Activated CD4-positive, alpha-beta memory T cell treated with anti-CD3 and anti-CD28 coated beads for 36 hours (primary cell): ENCODE measurements around the gene OR2G6. TPM values are rescaled to one million over a fixed set of nuclear protein-coding genes. Genes with fewer than 3 reads are reported as not detected.
"Not testable (repeated sequence)": the region's sequence is repeated elsewhere in the genome, so short reads cannot be mapped to it uniquely, and the experiment has no call there.

ENCODE experiments used
- CTCF ChIA-PET: fragments of 350-600 bp; sonication (Branson Sonifier 250); formaldehyde crosslinking; loops from one replicate; lab custom pipeline; 2021; ENCODE audit warnings: antibody characterized with exemption, inconsistent platforms; lab: Charles Lee
- POLR2A ChIA-PET: fragments of 350-600 bp; sonication (Branson Sonifier 250); formaldehyde crosslinking; loops from one replicate; lab custom pipeline; 2021; ENCODE audit warnings: antibody characterized with exemption; lab: Charles Lee
- DNase-seq: peaks from one replicate; pipeline ENCODE4 v3.0.0-alpha.2; 2020
- H3K27ac Mint-ChIP-seq: one replicate; pipeline ENCODE4 v1.8.0; 2021; ENCODE audit warnings: mixed read lengths
- H3K27me3 Mint-ChIP-seq: one replicate; pipeline ENCODE4 v1.8.0; 2021; ENCODE audit warnings: mixed read lengths
- H3K36me3 Mint-ChIP-seq: one replicate; pipeline ENCODE4 v1.8.0; 2021; ENCODE audit warnings: mixed read lengths
- H3K4me1 Mint-ChIP-seq: one replicate; pipeline ENCODE4 v1.8.0; 2021; ENCODE audit warnings: low read depth, mixed read lengths
- H3K4me3 Mint-ChIP-seq: one replicate; pipeline ENCODE4 v1.8.0; 2021; ENCODE audit warnings: mild to moderate bottlenecking, mixed read lengths
- H3K9me3 Mint-ChIP-seq: one replicate; pipeline ENCODE4 v1.8.0; 2021; ENCODE audit warnings: mixed read lengths
- intact Hi-C: fragments of 100-400 bp; cut with micrococcal nuclease; formaldehyde crosslinking; loops from one replicate; pipeline ENCODE4 v1.15.1; 2023
- total RNA-seq, 2 experiments: library from RNA; stranded (reverse); gene quantifications; one replicate each; pipeline ENCODE4 v1.2.3, GENCODE V29; 2021

OR2G6 gene
- not detected for total RNA-seq

DNA sequence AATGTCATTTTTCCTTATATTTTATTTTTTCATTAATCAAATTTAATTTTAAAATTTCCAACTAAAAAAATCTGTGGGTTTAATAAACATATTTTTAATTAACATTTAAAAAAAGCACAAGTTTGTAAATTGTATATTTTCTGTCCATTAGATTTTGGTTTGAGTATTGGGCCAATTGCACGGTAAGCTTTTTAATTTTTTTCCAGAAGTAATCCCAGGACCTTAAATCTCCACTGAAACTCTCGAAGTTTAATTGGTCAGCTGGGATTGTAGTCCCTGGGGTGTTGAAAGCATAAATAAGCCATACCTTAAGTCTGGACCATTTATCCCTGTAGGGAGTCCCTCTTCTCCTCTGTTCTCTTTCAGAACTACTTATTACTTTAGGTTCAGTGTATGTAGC, at the start of gene OR2G6:
Gene OR2G6, plus strand, starts transcription at position 301 of the 400 bp plus-strand sequence. CDS start 13,574 bp downstream, outside the sequence.
- H3K4me3 Mint-ChIP-seq, H3K36me3 Mint-ChIP-seq, POLR2A ChIA-PET, CTCF ChIA-PET, intact Hi-C loops, H3K27me3 Mint-ChIP-seq, H3K4me1 Mint-ChIP-seq, H3K27ac Mint-ChIP-seq, DNase-seq, H3K9me3 Mint-ChIP-seq: not testable (repeated sequence)

DNA sequence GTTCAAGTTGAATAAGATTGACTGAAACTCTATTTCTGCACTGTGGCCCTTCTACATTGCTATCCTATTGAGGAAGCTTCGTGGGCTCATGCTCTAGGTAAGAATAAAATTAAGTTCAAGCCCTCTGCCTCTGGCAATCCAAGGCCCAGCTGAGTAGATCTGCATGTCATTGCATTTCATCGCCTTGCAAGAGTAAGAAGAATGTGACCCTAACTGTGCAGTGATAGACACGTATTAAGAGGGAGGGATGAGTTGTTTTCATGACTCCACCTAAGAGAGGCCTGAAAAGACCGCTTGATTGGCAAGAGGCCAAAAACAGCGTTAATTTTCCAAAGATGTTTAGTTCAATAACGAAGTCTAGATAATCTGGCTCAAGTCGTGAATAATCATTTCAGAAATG, 48.8 kb upstream of the OR2G6 start:
- H3K4me1 Mint-ChIP-seq, DNase-seq, H3K27me3 Mint-ChIP-seq, H3K36me3 Mint-ChIP-seq, H3K27ac Mint-ChIP-seq, CTCF ChIA-PET, POLR2A ChIA-PET, H3K9me3 Mint-ChIP-seq, H3K4me3 Mint-ChIP-seq, intact Hi-C loops: not testable (repeated sequence)

DNA sequence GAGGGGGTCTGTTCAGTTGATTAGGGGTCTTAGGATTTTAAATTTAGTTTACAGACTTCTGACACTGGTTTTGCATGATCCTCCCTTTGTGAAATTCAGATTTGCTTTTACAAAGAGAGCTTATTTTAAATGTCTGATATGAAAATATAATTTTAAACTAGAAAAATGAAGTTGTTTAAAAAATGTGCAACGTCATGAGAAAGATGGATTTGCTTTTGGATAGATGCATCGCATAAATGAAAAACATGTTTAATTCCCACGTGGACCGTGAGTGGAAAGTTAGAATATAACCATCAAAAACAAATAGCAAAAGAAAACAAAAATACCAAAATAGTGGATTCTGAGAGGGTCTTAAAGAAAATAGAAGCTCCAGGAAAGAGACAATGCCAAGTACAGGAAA, 36.7 kb upstream of the OR2G6 start:
- no peaks in the 10 kb centered on the region for H3K27me3 Mint-ChIP-seq
- intact Hi-C loops = loop anchor here (10.0 kb wide), 1 partner anchor 104 kb away; the partner anchor contains the start of gene OR2T34
- ChIA-PET CTCF (no interaction called here), POLR2A (no interaction called here)
- no peak for DNase-seq
- H3K9me3 Mint-ChIP-seq = peaks cover 9% of the 10 kb centered on the region
- H3K27ac Mint-ChIP-seq = no peak overlapping the region
- H3K4me1 Mint-ChIP-seq = no peaks in the 10 kb centered on the region
- no peak overlapping the region for H3K4me3 Mint-ChIP-seq
- peaks cover 7% of the 10 kb centered on the region for H3K36me3 Mint-ChIP-seq

DNA sequence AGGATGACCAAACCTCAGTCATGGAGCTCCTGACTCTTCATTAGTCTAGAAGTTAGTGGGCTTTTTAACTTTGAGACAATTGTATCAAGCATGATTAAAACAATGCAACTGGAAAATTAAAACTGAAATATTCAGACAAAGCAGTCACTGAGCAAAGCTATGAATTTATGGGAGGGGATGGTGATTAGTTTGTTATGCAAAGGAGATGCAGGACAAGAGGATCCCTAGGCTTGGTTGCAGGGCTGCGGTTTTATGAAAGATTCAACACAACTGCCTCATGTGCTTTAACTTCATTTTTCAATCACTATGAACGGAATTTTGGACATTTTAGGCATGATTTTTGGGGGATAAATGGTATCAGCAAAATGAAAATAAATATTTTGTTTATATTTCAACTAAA, 35.8 kb upstream of the OR2G6 start:
- intact Hi-C loops = loop anchor here (10.0 kb wide), 1 partner anchor 103 kb away; the partner anchor contains the start of gene OR2T34
- H3K36me3 Mint-ChIP-seq, H3K4me1 Mint-ChIP-seq, H3K4me3 Mint-ChIP-seq, H3K27me3 Mint-ChIP-seq, H3K9me3 Mint-ChIP-seq, DNase-seq, H3K27ac Mint-ChIP-seq, CTCF ChIA-PET, POLR2A ChIA-PET: not testable (repeated sequence)

DNA sequence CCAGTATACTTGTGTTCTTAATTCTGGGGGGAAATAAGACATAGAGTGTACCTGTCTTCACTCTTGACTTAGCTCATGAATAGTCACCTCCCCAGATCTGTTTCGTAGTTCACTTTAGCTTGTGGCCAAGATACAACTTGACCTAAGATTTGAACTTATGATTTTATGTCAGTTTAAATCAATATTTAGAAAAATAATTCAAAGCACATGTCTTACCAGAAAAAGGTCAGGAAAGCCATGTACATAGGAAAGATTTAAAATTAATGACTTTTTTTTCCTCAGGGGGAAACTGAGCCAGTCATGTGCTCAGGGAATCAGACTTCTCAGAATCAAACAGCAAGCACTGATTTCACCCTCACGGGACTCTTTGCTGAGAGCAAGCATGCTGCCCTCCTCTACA, 34.8 kb upstream of the OR2G6 start, which contains the start of gene OR2T3:
Gene OR2T3, plus strand, starts transcription at position 301 of the 400 bp plus-strand sequence. Its CDS starts 0 bp downstream, at position 301.
- DNase-seq, H3K27ac Mint-ChIP-seq, H3K4me3 Mint-ChIP-seq, H3K9me3 Mint-ChIP-seq, POLR2A ChIA-PET, H3K36me3 Mint-ChIP-seq, CTCF ChIA-PET, H3K27me3 Mint-ChIP-seq, H3K4me1 Mint-ChIP-seq: not testable (repeated sequence)
- intact Hi-C loops = loop anchor here (10.0 kb wide), 1 partner anchor 102 kb away; the partner anchor contains the start of gene OR2T34

DNA sequence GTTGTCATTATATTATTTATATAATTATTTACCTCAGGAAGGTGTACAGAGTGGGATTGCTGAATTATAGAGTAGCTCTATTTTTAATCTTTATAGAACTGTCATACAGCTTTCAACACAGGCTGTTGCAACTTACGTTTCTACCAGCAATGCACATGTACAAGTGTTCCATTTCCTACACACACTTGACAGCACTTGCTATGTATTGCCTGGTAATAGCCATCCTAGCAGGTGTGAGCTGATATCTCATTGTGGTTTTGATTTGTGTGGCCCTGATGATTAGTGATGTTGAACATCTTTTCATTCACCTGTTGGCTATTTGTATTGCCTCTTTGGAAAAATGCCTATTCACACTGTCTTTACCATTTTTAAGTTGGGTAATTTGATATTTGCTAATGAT, 32.2 kb upstream of the OR2G6 start:
- H3K9me3 Mint-ChIP-seq, H3K36me3 Mint-ChIP-seq, POLR2A ChIA-PET, H3K27me3 Mint-ChIP-seq, DNase-seq, H3K4me1 Mint-ChIP-seq, H3K27ac Mint-ChIP-seq, CTCF ChIA-PET, H3K4me3 Mint-ChIP-seq: not testable (repeated sequence)
- intact Hi-C loops = loop anchor here (10.0 kb wide), 1 partner anchor 99 kb away; the partner anchor contains the start of gene OR2T34

DNA sequence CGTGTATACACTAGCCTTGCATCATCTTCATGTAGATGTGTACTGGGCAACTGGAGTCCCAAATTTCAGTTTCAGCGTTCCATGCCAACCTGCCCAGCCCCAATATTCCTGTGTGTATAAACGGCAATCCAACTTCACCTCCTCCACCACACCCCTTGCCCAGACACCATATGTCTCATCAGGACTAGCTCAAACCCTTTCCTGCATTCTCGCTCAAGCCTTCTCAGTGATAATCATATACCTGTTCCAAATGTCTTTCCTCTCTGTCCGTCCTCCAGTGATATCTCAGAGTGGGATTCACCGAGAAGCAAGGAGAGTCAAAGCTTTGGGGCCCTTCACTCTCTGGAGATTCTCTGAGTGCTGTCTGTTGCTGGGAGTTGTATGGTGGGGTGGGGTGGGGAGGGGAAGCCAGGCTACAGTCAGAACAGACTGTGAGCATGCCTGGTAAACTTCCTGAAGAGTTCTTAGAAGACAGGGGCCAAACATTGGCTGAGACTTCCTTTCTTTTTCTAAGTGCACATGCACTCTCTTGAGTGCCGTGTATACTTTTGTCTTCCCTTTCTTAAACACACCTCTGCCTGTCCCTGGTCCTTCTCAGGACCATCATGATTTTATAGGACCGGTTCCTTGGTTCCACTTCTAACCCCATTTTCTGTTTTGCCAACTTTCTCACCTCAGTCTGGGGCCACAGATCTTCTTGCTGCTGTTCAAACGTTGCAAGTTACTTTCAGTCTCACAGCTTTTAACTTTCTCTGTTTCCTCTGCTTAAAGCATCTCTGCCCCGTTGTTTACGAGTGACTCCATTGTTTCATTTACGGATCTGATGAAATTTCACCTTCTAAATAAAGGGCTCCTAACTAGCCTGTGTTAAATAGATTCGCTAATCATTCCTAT, 25.9 kb upstream of the OR2G6 start:
- CTCF ChIA-PET, H3K36me3 Mint-ChIP-seq, intact Hi-C loops, H3K27me3 Mint-ChIP-seq, H3K9me3 Mint-ChIP-seq, H3K4me1 Mint-ChIP-seq, POLR2A ChIA-PET: not testable (repeated sequence)
- Mint-ChIP-seq H3K4me3 (peak overlapping the region; percentile 84), H3K27ac (peak overlapping the region; percentile 90)
- peak; percentile 25 for DNase-seq

DNA sequence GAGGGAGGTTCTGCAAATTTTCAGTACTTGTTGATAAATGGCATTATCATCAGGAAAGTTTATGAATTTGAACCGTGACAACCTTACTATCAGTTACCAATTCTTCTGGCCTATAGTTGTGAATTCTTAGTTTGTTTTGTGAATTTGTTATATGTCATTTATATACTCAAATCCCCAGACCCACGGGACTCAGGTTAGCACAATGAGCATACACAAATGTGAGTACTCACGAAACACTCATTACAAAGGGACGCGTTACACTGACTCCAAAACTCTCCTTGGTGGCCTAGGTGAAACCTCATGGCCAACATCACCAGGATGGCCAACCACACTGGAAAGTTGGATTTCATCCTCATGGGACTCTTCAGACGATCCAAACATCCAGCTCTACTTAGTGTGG, 19.6 kb upstream of the OR2G6 start, which contains the start of gene OR2T5:
Gene OR2T5, plus strand, starts transcription at position 301 of the 400 bp plus-strand sequence. Its CDS starts 0 bp downstream, at position 301.
- H3K27ac Mint-ChIP-seq = not testable (repeated sequence)

DNA sequence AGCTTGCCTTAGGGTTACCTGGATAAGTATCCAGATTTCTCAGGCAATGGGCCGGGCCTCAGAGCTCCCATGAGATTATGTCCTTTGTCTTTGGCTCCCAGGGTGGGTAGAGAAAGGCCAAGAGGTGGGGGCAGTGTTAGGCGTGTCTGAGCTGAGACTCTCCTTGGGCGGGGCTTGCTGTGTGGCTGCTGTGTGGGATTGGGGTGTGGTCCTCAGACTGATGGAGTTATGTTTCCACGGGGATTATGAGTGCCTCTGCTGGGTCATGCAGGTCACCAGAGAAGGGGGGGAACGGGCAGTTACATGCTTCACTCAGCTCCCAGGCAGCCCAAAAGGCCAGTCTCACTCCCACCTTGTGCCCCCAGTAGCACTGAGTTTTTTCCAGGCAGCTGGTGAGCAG, 11.2 kb upstream of the OR2G6 start:
- H3K27ac Mint-ChIP-seq, H3K4me1 Mint-ChIP-seq, H3K4me3 Mint-ChIP-seq, DNase-seq, H3K36me3 Mint-ChIP-seq, H3K27me3 Mint-ChIP-seq, intact Hi-C loops, CTCF ChIA-PET, POLR2A ChIA-PET, H3K9me3 Mint-ChIP-seq: not testable (repeated sequence)

More for the DNA sequence above, 19.6 kb upstream of the OR2G6 start, which contains the start of gene OR2T5:
- DNase-seq, intact Hi-C loops, H3K9me3 Mint-ChIP-seq, H3K36me3 Mint-ChIP-seq, POLR2A ChIA-PET, CTCF ChIA-PET, H3K4me1 Mint-ChIP-seq, H3K27me3 Mint-ChIP-seq, H3K4me3 Mint-ChIP-seq: not testable (repeated sequence)

DNA sequence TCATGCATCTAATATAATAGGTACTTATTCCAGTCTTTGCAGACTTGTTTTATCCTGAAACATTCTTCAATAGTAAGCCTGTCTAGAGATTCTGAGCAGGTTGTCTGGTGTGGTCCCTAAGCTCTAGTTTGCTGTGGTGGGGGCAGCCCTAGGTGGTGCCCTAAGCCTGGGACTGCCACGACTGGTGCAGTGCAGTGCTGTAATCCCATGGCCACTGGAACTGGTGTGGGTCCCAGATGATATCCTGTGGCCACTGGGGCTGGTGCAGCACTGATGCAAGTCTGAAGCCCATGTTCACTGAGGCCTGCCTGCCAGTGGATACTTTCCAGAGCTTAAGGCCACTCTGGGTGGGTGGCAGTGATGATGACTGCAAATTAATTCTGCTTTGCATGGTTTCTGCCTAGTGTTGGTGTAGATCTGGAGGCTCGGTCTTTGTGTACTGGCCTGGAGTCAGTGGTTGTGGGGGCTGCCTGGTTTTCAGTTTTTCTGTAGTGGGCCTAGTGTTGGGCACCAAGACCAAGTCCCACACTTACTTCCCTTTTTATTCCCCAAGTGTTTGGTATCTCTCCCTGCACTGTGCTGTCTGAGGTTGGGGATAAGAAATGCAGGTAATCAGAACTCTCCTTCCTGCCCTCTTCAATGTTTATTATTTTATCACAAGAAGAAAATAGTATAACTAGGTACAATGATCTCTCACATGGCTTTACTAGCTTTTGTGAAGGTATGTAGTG, 7.4 kb upstream of the OR2G6 start:
- POLR2A ChIA-PET, H3K27ac Mint-ChIP-seq, H3K36me3 Mint-ChIP-seq, intact Hi-C loops, CTCF ChIA-PET, H3K27me3 Mint-ChIP-seq, DNase-seq, H3K4me1 Mint-ChIP-seq, H3K4me3 Mint-ChIP-seq, H3K9me3 Mint-ChIP-seq: not testable (repeated sequence)

DNA sequence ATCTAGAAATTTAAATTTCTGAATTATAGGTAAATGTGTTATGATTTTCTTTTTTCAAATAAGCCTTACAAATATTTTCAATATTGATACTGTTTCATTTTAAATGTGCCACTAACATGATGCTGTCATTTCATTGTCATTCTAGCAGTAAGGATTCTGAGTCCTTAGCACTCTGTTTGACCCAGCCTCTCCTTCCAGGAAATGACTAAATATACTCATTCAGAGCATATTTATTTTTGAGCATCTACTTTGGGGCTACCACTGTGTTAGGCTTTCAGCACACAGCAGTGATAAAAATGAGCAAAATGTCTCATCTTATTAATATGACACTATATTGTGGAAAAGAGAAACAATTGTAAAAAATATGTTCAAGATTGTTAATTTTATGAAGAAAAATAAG, 2.3 kb downstream of the OR2G6 start:
- intact Hi-C loops, POLR2A ChIA-PET, H3K27me3 Mint-ChIP-seq, H3K4me3 Mint-ChIP-seq, H3K36me3 Mint-ChIP-seq, H3K9me3 Mint-ChIP-seq, DNase-seq, H3K27ac Mint-ChIP-seq, CTCF ChIA-PET, H3K4me1 Mint-ChIP-seq: not testable (repeated sequence)

DNA sequence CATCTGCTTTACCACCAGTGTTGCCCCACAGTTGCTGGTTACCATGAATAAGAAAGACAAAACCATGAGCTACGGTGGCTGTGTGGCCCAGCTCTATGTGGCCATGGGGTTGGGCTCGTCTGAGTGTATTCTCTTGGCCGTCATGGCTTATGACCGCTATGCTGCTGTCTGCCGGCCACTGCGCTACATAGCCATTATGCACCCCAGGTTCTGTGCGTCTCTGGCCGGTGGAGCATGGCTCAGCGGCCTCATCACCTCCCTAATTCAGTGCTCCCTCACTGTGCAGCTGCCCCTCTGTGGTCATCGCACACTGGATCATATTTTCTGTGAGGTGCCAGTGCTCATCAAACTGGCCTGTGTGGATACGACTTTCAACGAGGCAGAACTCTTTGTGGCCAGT, 14.0 kb downstream of the OR2G6 start:
- Mint-ChIP-seq H3K4me3 (no peak overlapping the region), H3K36me3 (no peaks in the 10 kb centered on the region), H3K9me3 (peaks cover 8% of the 10 kb centered on the region), H3K27me3 (no peaks in the 10 kb centered on the region), H3K4me1 (no peaks in the 10 kb centered on the region), H3K27ac (no peak overlapping the region)
- intact Hi-C loops = no loop called here
- CTCF ChIA-PET = no interaction called here
- POLR2A ChIA-PET = no interaction called here
- no peak for DNase-seq
